Stimulated activated CD8-positive, alpha-beta memory T cell treated with anti-CD3 and anti-CD28 coated beads, Interleukin-2, amount 100 ng/mL, for 48 hours (primary cell): ENCODE results near the gene MYO1C.
"Not testable (repeated sequence)": the region's sequence is repeated elsewhere in the genome, so short reads cannot be mapped to it uniquely, and the experiment has no call there.

Experiments
- DNase-seq, 2 donors: peaks; one replicate each; pipeline ENCODE4 v3.0.0-alpha.2; 2020; ENCODE audit warnings: low read depth in 2 of 2

MYO1C gene

GRCh38 chr17:1462164-1463112, 30.0 kb downstream of the MYO1C start:
- DNase-seq, result no peak

GRCh38 chr17:1461198-1461944, 31.1 kb downstream of the MYO1C start:
- DNase-seq, result no peak

GRCh38 chr17:1460233-1460632, 32.3 kb downstream of the MYO1C start:
- no peak for DNase-seq

DNA sequence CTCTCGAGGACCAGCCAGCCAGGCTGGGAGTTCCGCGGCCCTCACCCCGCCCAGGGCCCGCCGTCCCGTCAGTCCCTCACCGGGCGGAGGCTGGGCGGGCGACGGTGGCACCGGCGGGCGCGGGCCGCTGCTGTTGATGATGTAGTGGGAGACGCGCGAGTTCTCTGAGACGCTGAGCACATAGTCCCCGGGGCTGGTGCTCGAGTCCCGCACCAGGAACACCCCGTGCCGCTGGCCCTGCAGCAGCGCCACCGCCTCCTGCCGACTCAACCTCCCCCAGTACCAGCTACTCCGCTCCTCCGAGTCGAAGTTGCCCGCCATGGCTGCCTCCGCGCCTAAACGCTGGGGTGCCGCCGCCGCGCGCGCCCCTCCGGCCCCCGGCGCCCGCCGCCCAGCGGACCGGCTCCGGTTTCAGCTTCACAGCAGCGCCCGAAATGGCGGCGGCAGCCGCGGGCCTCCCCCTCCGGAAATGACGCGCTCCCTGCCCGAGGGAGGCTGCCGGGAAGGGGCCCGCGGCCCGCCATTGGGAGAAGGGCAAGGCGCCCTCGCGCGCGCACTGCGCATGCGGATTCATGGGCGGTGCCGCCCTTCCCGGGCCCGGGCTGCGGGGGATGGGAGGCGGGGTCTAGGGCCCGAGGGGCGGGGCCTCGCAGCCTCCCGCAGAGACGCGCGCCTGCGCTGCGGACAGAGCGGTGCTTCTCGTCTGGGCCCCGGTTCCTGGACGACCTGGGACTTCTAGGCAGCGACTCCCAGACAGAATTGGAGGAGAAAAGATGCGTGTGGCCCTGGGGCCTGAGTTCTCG, 36.5 kb downstream of the MYO1C start, which contains the start of gene CRK:
TSS of gene CRK (minus strand) at position 436 of the 803 bp plus-strand sequence. CDS start at position 321, 115 bp downstream.
- DNase-seq, result peak; percentile 97 to 99

GRCh38 chr17:1455291-1455796, 37.1 kb downstream of the MYO1C start:
- DNase-seq, result peak in 1 of 2 donors; percentile 16

DNA sequence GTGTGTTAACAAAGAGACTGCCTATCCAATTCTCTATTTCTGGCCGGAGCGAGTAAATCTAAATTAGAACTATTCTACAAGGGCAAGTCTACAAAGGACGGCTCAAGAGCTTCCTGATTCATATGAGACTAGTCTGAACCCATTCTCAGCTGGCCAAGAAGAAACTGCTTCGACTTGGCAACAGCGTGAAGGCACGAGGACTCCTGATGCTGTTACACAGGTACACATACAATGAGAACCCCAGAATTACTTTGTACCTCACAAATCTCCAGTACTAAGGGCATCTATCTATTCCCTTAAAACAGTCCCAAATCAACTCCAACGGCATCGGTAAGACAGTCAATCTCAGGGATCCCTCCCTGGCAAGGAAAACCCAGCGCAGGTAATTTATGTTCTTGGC, 37.9 kb downstream of the MYO1C start:
- DNase-seq, result no peak

GRCh38 chr17:1453694-1454093, 38.8 kb downstream of the MYO1C start:
- not testable (repeated sequence) for DNase-seq

DNA sequence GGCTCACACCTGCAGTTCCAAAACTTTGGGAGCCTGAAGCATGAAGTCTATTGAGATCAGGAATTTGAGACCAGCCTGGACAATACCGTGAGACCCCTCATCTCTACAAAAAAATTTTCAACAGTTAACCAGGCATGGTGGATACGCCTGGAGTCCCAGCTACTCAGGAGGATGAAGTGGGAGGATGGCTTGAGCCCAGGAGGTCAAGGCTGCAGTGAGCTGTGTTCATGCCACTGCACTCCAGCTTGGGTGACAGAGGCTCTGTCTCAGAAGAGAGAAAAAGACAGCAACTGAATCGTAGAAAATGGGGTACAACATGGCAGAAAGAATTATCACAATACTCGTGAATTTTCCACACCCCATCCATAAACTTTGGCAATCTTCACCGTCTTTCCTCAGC, 39.6 kb downstream of the MYO1C start:
- no peak for DNase-seq

GRCh38 chr17:1450261-1450660, 42.2 kb downstream of the MYO1C start:
- DNase-seq, result not testable (repeated sequence)

GRCh38 chr17:1449412-1449967, 43.0 kb downstream of the MYO1C start:
- no peak for DNase-seq

DNA sequence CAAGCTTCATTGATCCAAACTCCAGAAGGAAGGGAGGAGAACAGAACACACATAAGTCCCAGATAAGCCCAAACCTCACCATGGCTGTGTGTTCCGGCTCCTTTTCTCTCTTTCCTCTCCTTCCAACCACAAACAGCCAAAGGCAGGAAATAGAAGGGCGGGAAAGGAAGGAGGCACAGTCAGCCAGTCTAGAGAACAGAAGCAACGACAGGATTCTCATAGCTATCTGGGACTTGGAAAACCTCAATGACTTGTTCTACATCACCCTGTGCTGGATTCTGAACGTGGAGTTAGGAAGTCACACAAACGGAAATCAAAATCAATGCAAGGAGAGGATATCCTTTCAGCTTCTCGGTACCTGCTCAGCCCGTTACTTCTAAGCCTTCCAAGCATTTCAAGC, 45.4 kb downstream of the MYO1C start:
- DNase-seq, result no peak

DNA sequence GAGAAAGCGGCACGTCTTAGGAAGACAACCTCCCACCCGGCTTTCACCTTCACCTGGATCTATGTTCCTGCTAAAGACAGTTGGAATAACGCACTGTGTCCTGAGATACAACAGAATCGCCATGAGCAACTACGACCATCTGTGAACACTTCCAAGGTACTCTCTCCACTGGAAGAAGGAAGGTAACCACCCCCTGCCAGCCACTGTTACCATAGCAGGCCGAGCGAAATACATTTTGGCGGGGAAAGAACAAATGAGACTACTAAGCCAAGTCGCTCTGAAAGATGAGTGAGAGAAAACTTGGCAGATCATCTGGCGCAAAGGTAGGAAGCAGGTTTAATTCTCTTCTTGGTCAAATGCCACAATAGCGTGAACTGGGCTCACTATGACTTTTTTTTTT, 46.3 kb downstream of the MYO1C start:
- DNase-seq, result no peak

- DNase-seq, result not testable (repeated sequence)
Observed at GRCh38 chr17:1445695-1446094, 46.8 kb downstream of the MYO1C start.

GRCh38 chr17:1442721-1443120, 49.8 kb downstream of the MYO1C start:
- not testable (repeated sequence) for DNase-seq

- no peak for DNase-seq
Observed at GRCh38 chr17:1442187-1442586, 50.3 kb downstream of the MYO1C start.

DNA sequence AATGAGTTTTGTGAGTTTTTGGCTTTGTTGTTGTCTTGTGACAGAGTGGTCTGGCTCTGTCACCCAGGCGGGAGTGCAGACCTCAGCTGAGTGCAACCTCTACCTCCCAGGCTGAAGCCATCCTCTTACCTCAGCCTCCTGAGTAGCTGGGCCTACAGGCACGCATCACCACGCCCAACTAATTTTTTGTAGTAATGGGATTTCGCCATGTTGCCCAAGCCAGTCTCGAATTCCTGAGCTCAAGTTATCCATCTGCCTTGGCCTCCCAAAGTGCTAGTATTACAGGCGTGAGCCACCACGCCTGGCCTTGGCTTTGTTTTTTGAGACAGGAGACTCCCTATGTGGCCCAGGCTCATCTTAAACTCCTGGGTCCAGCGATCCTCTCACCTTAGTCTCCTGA, 51.6 kb downstream of the MYO1C start:
- no peak for DNase-seq

GRCh38 chr17:1438593-1439083, 53.8 kb downstream of the MYO1C start:
- DNase-seq, result no peak

DNA sequence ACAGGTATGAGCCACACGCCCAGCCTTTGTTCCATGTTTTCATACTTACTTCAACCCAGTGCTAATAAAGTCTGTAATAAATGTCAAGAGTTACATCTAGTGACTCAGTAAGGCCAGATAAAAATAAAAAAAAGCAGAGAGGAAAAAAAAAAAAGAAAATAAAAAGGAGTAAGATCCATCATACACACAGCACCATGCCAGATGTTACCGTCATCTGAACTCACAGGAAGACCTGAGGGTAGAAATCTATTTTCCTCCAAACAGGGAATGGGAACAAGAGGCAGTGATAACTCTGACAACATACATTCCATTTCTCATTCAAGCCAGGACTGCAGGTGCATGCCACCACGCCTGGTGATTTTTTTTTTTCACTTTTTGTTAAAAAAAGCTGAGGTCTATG, 57.2 kb downstream of the MYO1C start:
- DNase-seq, result no peak

DNA sequence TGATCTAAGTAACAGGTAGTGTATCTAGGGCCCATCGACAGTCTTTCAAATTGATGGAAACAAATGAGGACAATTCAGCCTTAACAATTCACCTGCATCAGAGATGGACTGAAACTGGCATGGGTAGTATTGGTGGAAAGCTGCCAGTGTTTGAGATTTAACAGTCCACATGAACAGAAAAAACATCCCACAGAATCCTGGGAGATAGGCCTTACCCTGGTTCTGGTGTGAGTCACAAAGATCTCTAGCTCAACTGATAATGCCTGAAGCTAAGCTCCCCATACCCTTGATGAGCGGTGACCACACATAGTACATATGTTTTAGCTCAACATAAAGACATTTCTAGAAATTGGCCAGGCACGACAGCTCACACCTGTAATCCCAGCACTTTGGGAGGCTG, 58.3 kb downstream of the MYO1C start:
- no peak for DNase-seq

GRCh38 chr17:1431631-1432104, 60.8 kb downstream of the MYO1C start:
- DNase-seq, result no peak
